HUES48 (cell line): ENCODE measurements around the gene TRIM40.

Source experiments
- H3K27ac ChIP-seq: one replicate; pipeline ENCODE4 v1.7.0; 2013; ENCODE audit warnings: low read depth, low read length, inconsistent platforms
- H3K27me3 ChIP-seq: 2 replicates; pipeline ENCODE4 v1.6.1; 2013; ENCODE audit warnings: mild to moderate bottlenecking, low read length; ENCODE audit not compliant: control insufficient read depth, insufficient read depth
- H3K36me3 ChIP-seq: 2 replicates; pipeline ENCODE4 v1.6.1; 2013; ENCODE audit warnings: low read length; ENCODE audit not compliant: control insufficient read depth, insufficient read depth
- H3K4me1 ChIP-seq: 2 replicates; pipeline ENCODE4 v1.6.1; 2013; ENCODE audit warnings: mild to moderate bottlenecking, low read length; ENCODE audit not compliant: control insufficient read depth, insufficient read depth
- H3K4me3 ChIP-seq: 2 replicates; pipeline ENCODE4 v1.5.1; 2013; ENCODE audit warnings: mild to moderate bottlenecking, low read depth, low read length
- H3K9ac ChIP-seq: 2 replicates; pipeline ENCODE4 v1.6.1; 2013; ENCODE audit warnings: mild to moderate bottlenecking, low read depth, low read length, moderate library complexity
- H3K9me3 ChIP-seq: 2 replicates; pipeline ENCODE4 v1.6.1; 2013; ENCODE audit warnings: low read length; ENCODE audit not compliant: control insufficient read depth, insufficient read depth

Gene TRIM40

GRCh38 chr6:30168741-30169140, 32.8 kb downstream of the TRIM40 start:
- no peak overlapping the region for H3K4me3 ChIP-seq
- H3K27me3 ChIP-seq: peaks cover 49% of the 10 kb centered on the region
- H3K9ac ChIP-seq: no peak overlapping the region
- no peaks in the 10 kb centered on the region for H3K36me3 ChIP-seq
- no peaks in the 10 kb centered on the region for H3K9me3 ChIP-seq
- H3K27ac ChIP-seq: no peak overlapping the region
- H3K4me1 ChIP-seq: peaks cover 5% of the 10 kb centered on the region; the same call in 1 of the 2 replicates

GRCh38 chr6:30169658-30170614, 34.0 kb downstream of the TRIM40 start:
- peaks cover 57% of the 10 kb centered on the region for H3K27me3 ChIP-seq

GRCh38 chr6:30171677-30172471, 35.9 kb downstream of the TRIM40 start:
- no peak overlapping the region for H3K9ac ChIP-seq
- H3K36me3 ChIP-seq: no peaks in the 10 kb centered on the region
- H3K9me3 ChIP-seq: no peaks in the 10 kb centered on the region
- peaks cover 8% of the 10 kb centered on the region for H3K4me1 ChIP-seq
- H3K27ac ChIP-seq: no peak overlapping the region
- H3K4me3 ChIP-seq: peak overlapping the region; percentile 58
- peaks cover 62% of the 10 kb centered on the region for H3K27me3 ChIP-seq

More at GRCh38 chr6:30169658-30170614, 34.0 kb downstream of the TRIM40 start:
- Histone ChIP-seq H3K4me1 (peaks cover 5% of the 10 kb centered on the region; the same call in 1 of the 2 replicates), H3K9me3 (no peaks in the 10 kb centered on the region), H3K9ac (no peak overlapping the region), H3K4me3 (no peak overlapping the region), H3K36me3 (no peaks in the 10 kb centered on the region), H3K27ac (no peak overlapping the region)

GRCh38 chr6:30172681-30173080, 36.7 kb downstream of the TRIM40 start:
- H3K9me3 ChIP-seq: no peaks in the 10 kb centered on the region
- no peak overlapping the region for H3K27ac ChIP-seq
- peak overlapping the region; percentile 58; the same call in 1 of the 2 replicates for H3K4me3 ChIP-seq
- peaks cover 59% of the 10 kb centered on the region for H3K27me3 ChIP-seq
- no peak overlapping the region for H3K9ac ChIP-seq
- H3K36me3 ChIP-seq: no peaks in the 10 kb centered on the region
- H3K4me1 ChIP-seq: peaks cover 8% of the 10 kb centered on the region

GRCh38 chr6:30175765-30176164, 39.8 kb downstream of the TRIM40 start:
- no peak overlapping the region for H3K27ac ChIP-seq
- H3K36me3 ChIP-seq: no peaks in the 10 kb centered on the region
- no peak overlapping the region for H3K4me3 ChIP-seq
- H3K4me1 ChIP-seq: peaks cover 8% of the 10 kb centered on the region
- H3K27me3 ChIP-seq: peaks cover 42% of the 10 kb centered on the region
- H3K9me3 ChIP-seq: peaks cover 4% of the 10 kb centered on the region; the same call in 1 of the 2 replicates
- H3K9ac ChIP-seq: no peak overlapping the region

GRCh38 chr6:30178837-30179236, 42.9 kb downstream of the TRIM40 start:
- peaks cover 3% of the 10 kb centered on the region; the same call in 1 of the 2 replicates for H3K4me1 ChIP-seq
- peaks cover 4% of the 10 kb centered on the region; the same call in 1 of the 2 replicates for H3K9me3 ChIP-seq
- H3K36me3 ChIP-seq: no peaks in the 10 kb centered on the region
- no peak overlapping the region for H3K4me3 ChIP-seq
- H3K27me3 ChIP-seq: peaks cover 12% of the 10 kb centered on the region
- H3K9ac ChIP-seq: no peak overlapping the region
- no peak overlapping the region for H3K27ac ChIP-seq

- Histone ChIP-seq H3K4me3 (no peak overlapping the region), H3K36me3 (peaks cover 3% of the 10 kb centered on the region; the same call in 1 of the 2 replicates), H3K27me3 (peaks cover 3% of the 10 kb centered on the region; the same call in 1 of the 2 replicates), H3K9me3 (peaks cover 4% of the 10 kb centered on the region; the same call in 1 of the 2 replicates), H3K27ac (no peak overlapping the region), H3K9ac (no peak overlapping the region), H3K4me1 (peaks cover 2% of the 10 kb centered on the region; the same call in 1 of the 2 replicates)
These were observed 44.2 kb downstream of the TRIM40 start for GRCh38 chr6:30180145-30180544.

- Histone ChIP-seq H3K9ac (no peak overlapping the region), H3K27me3 (no peaks in the 10 kb centered on the region), H3K36me3 (peaks cover 40% of the 10 kb centered on the region), H3K4me3 (no peak overlapping the region), H3K4me1 (no peaks in the 10 kb centered on the region), H3K27ac (no peak overlapping the region), H3K9me3 (peaks cover 4% of the 10 kb centered on the region; the same call in 1 of the 2 replicates)
These were observed 48.6 kb downstream of the TRIM40 start for GRCh38 chr6:30184417-30185031.

GRCh38 chr6:30185846-30186484, 50.0 kb downstream of the TRIM40 start:
- H3K36me3 ChIP-seq: peaks cover 54% of the 10 kb centered on the region
- H3K9me3 ChIP-seq: no peaks in the 10 kb centered on the region
- H3K4me3 ChIP-seq: no peak overlapping the region
- H3K4me1 ChIP-seq: no peaks in the 10 kb centered on the region
- no peaks in the 10 kb centered on the region for H3K27me3 ChIP-seq
- H3K9ac ChIP-seq: no peak overlapping the region
- no peak overlapping the region for H3K27ac ChIP-seq

- no peaks in the 10 kb centered on the region for H3K4me1 ChIP-seq
- H3K9ac ChIP-seq: no peak overlapping the region
- peaks cover 56% of the 10 kb centered on the region for H3K36me3 ChIP-seq
- no peaks in the 10 kb centered on the region for H3K27me3 ChIP-seq
- H3K4me3 ChIP-seq: no peak overlapping the region
- no peaks in the 10 kb centered on the region for H3K9me3 ChIP-seq
- no peak overlapping the region for H3K27ac ChIP-seq
These were observed 52.6 kb downstream of the TRIM40 start for GRCh38 chr6:30188541-30188940.
